Stimulated activated CD4-positive, alpha-beta T cell treated with anti-CD3 and anti-CD28 coated beads, Interleukin-1b, Interleukin-23, amount 100 ng/mL, for 1 hour (primary cell): ENCODE data around the gene SLC35G3.
"Not testable (repeated sequence)": the region's sequence is repeated elsewhere in the genome, so short reads cannot be mapped to it uniquely, and the experiment has no call there.

ENCODE experiments used
- DNase-seq, 2 donors: peaks; one replicate each; pipeline ENCODE4 v3.0.0-alpha.2; 2020; ENCODE audit warnings: low read depth in 2 of 2

Gene SLC35G3

DNA sequence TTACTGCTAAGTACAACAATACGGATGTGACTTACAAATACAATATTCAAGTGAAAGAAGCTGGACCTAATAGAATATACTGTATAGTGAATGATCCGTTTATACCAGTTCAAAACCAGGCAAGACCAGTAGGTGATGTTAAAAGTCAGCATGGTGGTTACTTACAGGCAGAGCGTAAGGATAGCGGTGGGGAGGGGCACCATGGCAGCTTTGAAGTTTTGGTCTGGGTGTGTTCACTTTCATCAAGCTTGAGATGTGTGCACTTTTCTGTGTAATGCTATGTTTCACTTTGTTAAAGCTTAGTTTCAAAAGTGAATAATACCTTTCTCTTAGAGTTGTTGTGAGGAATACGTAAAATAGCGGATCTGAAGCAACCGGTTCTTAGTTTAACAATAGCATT is 16.5 kb upstream of the SLC35G3 start:
- DNase-seq: no peak

GRCh38 chr17:35202582-35202981 is 8.4 kb upstream of the SLC35G3 start:
- DNase-seq: not testable (repeated sequence)

DNA sequence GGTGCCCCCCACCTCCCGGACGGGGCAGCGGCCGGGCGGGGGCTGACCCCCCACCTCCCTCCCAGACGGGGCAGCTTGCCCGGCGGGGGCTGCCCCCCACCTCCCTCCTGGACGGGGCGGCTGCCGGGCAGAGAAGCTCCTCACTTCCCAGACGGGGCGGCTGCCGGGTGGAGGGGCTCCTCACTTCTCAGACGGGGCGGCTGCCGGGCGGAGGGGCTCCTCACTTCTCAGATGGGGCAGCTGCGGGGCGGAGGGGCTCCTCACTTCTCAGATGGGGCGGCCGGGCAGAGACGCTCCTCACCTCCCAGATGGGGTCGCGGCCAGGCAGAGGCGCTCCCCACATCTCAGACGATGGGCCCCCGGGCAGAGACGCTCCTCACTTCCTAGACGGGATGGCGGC is 869 bp upstream of the SLC35G3 start:
- DNase-seq: not testable (repeated sequence)

DNA sequence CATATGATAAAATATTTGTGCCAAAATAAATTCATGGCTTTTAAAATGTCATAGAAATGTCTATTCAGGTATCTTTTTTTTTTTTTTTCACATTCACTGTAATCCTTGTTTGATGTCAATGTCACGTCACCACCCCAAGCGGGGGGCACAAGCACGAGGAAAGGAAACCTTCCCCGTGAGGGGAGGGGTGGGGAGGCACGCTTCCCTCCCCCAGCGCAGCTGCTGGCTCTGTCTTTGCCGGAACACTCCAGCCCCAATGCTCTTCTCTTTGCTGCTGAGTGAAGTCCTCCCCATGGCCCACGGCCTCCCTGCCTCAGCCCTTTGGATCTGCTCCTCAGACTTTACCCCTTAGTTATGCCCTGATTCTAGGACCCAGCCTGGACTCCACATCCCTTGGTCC is 1.5 kb downstream of the SLC35G3 start:
- no peak for DNase-seq

DNA sequence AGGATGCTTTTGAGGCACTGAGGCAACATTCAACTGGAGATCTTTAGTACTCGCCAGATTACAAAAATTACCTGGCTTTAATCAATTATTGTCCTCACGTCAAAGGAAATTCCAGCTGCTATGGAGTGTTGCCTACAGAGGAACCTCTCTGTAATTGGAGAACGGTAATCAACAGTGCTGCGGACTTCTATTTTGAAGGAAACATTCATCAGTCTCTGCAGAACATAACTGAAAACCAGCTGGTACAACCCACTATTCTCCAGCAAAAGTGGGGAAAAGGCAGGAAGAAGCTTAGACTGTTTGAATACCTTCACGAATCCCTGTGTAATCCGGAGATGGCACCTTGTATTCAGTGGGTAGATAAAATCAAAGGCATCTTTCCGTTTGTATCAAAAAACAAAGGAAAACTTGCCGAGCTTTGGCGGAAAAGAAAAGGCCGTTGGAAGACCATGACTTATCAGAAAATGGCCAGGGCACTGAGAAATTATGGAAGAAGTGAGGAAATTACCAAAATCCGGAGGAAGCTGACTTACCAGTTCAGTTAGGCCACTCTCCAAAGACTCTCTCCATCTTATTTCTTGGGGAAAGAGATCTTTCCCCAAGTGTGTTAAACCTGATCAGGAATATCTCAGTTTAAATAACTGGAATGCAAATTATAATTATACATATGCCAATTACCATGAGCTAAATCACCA is 3.0 kb downstream of the SLC35G3 start:
- DNase-seq: no peak

DNA sequence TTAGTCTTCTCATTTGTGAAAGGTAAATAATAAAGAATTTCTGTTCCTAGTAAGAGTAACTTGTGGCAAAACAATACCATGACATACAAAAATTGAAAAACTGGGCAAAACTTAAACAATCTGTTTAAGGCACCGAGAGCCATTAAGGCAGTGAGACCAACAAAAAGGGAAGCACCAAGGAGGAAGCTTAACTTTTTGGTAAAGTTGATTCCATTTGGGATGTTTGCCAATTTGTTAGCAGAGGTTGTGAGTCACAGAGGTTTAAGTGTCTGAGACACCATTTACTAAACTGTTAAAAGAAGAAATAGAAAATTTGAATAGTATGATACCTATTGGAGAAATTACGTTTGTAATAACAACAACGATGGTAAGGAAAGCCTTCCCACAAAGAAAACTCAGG is 4.9 kb downstream of the SLC35G3 start:
- DNase-seq: no peak

GRCh38 chr17:35188111-35188510 is 6.1 kb downstream of the SLC35G3 start:
- no peak for DNase-seq

GRCh38 chr17:35187481-35187880 is 6.7 kb downstream of the SLC35G3 start:
- DNase-seq: no peak

DNA sequence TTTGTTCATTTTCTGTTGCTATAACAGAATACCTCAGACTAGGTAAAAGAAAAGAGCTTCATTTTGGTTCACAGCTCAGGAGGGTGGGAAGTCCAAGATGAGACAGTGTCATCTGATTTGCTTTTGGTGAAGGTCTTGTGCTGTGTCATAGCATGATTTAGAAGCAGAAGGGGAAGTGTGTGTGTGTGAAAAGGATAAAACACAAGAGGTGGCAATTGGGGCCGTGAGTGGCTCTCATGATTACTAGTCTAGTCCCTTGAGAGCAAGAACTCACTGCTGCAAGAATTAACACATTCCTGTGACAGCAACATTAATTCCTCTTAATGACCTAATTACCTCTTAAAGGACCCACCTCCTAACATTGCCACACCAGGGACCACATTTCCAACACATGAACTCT is 8.3 kb downstream of the SLC35G3 start:
- no peak for DNase-seq

GRCh38 chr17:35184274-35184673 is 9.9 kb downstream of the SLC35G3 start:
- no peak for DNase-seq

DNA sequence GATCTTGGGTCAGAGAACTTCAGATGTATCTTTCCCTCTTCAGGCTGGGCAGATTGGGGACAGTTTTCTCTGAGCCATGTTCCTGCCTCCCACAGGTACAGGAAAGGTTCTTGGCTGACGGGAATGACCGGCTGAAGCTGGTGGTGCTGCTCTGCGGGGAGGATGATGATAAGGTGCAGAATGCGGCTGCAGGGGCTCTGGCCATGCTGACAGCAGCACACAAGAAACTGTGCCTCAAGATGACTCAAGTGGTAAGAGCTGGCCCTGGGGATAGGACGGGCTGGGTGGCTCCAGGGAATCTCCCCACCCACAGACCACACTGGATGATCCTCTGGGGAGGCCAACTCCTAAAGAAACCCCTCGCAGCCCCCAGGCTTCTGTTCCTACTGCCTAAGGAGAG is 10.9 kb downstream of the SLC35G3 start:
- no peak for DNase-seq

GRCh38 chr17:35179379-35179778 is 14.8 kb downstream of the SLC35G3 start:
- not testable (repeated sequence) for DNase-seq

GRCh38 chr17:35176897-35177296 is 17.3 kb downstream of the SLC35G3 start:
- no peak for DNase-seq

DNA sequence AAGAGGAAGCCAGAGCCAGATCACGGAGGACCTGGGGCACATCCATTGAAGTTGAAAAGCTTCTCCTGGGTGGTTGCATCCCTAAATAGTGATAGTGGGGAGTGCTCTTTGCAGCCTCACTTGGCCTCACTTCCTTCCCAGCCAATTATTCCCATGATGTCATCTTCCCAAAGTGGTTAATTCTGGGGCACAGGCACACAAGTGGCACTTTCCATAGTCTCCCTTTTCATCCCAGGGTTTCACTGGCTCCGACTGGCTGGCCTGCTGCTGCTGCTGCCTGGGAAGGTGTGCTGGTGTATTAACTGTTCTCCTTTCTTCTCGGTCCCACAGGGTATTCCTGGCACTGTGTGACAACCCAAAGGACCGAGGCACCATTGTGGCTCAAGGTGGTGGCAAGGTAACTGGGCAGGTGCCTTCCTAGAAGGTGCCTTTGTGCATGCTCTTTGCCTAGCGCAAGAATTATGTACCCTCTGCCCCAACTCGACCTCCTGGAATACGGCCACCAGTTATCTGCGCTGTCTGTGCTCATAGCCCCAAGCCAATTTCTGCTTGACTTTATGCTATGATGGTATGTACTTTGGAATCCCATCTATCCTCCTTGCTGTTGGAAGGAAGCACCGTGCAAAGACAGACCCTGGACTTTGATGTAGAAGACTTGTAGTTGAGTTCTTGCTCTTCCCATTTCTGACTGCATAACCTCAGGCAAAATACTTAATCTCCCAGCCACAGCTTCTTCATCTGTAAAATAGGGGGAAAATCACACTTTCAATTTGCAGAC is 18.4 kb downstream of the SLC35G3 start:
- no peak for DNase-seq

GRCh38 chr17:35174835-35175334 is 19.3 kb downstream of the SLC35G3 start:
- DNase-seq: no peak

- not testable (repeated sequence) for DNase-seq
Measured at GRCh38 chr17:35172321-35172720, 21.9 kb downstream of the SLC35G3 start.

GRCh38 chr17:35171834-35172233 is 22.4 kb downstream of the SLC35G3 start:
- DNase-seq: no peak

DNA sequence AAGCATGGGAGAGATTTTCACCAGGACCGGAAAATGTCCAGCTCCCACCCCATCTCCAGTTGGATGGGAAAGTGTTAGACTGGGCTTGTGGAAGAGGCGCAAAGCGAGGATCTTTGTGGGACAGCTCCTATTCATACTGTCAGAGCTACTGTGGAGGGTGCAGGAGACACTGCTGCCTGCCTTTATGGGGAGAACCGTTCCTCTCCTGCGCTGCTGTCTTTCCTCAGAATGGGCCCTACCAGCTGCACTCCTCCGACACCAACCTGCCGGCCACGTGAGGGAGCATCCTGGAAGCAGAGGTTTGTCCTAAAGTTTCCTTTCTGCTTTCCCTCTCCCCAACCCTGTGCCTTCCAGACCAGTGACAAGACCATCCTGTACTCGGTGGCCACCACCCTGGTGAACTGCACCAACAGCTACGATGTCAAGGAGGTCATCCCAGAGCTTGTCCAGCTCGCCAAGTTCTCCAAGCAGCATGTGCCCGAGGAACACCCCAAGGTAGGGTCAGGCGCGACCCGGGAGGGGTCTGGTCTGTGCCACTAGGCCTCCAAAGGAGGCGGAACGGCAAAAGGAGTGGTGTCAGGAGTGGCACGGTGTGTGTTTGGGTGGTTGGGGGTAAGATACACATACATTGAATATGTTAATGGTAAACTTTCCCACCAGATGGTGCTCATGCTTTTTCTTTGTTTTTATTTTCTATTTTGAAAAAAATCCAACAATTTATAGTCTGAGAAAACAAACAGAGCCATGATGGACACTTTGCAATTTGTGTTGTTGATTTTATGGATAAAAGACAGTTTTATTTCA is 23.0 kb downstream of the SLC35G3 start:
- DNase-seq: no peak

GRCh38 chr17:35169835-35170363 is 24.3 kb downstream of the SLC35G3 start:
- no peak for DNase-seq

GRCh38 chr17:35167666-35168065 is 26.5 kb downstream of the SLC35G3 start:
- DNase-seq: no peak

GRCh38 chr17:35167046-35167445 is 27.1 kb downstream of the SLC35G3 start:
- no peak for DNase-seq

DNA sequence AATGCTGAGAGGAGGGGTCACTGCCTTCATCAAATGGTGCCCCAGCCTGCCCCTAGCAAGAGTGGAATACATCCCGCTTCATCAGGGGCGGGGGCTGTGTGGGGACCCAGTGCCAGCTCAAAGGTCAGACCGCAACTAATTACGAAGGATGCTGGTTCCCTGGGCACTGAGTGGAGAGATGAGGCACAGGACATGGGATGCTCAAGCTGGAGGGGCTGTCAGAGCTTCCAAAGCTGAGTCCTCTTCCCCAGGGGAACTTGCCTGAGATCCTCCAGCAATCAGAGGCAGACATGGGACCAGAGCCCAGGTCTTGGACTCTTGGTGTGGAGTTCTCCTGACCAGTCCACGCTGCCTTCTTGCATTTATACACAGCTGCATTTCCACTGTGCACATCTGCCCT is 27.7 kb downstream of the SLC35G3 start:
- no peak for DNase-seq
